GM21619 (cell line): ENCODE measurements around the gene AMPH.

Experiments used
- ATAC-seq: cut with Tn5 transposase; IDR thresholded peaks from one replicate; pipeline ENCODE4 v1.9.1; 2021; ENCODE audit not compliant: unreplicated experiment

Gene AMPH

GRCh38 chr7:38630720-38631673, at the start of gene AMPH:
Gene AMPH (minus strand): TSS chr7:38631373. CDS start chr7:38631351, 22 bp downstream.
- no peak for ATAC-seq

DNA sequence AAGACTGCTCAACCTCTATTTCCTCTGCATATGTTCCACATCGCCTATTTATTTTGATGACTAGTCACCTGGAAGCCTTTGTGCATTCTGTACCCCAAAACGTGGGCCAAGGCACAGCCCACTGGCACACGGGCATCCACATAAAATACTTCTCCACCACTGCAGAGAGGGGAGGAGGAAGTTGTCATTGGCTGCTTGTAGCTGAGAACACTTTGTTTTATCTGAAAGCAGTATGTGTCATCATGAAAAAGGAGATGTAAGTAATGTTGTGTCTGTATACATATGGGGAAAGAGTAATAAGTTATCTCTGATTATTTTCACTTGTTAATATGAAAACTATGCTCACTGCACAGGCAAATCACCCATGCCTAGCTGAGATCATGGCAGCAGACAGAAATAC, 48.2 kb upstream of the AMPH start:
- ATAC-seq, result no peak

- no peak for ATAC-seq
These were observed 47.5 kb upstream of the AMPH start for GRCh38 chr7:38678698-38679054.

GRCh38 chr7:38677981-38678697, 47.0 kb upstream of the AMPH start:
- ATAC-seq, result no peak

DNA sequence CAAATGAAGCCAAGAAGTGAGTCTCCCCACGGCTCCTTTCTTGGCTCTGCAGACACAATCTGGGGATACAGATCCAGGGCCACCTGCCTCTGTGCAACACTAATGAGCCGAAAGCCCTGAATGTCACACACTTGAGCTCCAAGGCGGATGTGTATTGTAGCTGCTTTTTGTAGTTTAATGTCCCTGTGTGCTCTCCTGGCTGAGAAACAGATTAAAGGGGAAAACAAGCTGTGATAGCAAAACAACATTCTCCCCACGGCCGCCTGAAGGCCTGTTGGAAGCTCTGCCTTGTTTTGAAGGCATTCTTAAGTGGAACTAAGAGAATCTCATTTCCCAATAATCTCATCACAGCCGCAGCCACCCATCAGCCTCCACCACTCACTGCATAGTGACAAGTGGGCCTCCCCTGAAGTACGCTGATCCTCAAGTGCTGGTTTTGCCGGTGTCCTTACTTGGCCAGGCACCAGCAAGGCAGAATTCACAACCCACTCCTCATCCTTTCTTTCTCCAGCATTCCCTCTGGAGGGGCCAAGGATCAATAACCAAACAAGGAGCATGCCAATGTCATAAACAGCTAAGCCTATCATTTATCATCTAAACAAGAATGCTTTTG, 44.4 kb upstream of the AMPH start:
- no peak for ATAC-seq

GRCh38 chr7:38674513-38674912, 43.3 kb upstream of the AMPH start:
- ATAC-seq, result no peak

DNA sequence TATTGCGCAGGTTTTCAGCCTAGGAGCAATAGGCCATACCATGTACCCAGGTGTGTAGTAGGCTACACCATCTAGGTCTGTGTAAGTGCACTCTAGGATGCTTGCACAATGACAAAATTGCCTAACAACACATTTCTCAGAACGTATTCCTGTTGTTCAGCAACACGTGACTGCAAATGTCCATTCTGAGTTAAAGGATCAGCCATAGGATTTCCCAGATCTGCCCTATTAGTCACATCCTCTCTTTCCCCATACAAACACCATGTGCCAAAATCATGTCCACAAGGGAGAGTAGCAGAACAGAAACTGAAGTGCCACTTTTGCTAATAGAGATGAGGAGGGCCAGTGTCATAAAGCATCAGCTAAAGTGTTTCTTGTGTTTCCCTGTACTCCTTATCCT, 42.6 kb upstream of the AMPH start:
- ATAC-seq, result no peak

DNA sequence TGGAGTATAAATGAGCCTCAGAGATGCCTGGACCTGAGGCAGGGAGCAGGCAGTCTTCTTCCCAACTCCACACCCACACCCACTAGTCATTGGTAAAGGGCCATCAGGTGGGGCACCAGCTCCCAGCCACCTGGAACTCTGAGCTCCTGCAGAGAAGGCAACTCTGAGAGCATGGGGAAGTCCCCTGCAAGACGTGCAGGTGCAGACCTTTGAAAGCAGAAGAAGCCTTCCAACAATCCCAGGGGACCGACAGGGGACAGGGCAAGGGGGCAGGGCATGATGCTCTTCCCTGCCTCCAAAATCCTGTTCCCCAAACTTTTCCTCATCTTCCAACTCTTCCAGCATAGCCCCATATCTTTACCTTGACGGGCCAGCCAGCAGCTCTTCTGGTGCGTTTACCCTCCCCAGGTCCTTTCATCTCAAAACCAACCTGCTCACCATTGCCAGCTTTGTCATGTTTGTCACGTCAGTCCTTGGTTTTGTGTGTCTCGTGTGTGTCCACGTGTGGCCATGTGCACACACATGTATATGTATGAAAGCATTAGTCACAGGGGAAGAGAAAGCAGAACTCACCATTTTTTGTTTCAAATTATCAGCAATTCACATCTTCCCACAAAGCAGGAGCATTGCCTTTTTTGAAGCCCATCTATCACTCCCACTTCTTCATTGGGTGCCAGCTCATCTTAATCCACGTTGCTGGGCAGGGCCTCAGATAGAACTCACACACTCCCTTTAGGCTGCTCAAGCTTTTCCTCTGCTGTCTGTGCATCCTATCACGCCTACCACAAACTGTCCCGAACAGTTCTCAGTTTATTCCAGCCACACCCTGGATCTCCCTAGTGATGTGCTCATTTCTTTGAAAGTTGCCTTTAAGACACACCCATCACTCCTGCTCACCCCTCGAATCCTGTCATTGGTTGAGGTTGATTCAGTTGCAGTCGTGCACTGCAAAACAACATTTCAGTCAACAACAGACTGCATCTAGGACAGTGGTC, 41.0 kb upstream of the AMPH start:
- no peak for ATAC-seq

- no peak for ATAC-seq
These were observed 38.9 kb upstream of the AMPH start for GRCh38 chr7:38669965-38670520.

- no peak for ATAC-seq
These were observed 33.8 kb upstream of the AMPH start for GRCh38 chr7:38664972-38665371.

DNA sequence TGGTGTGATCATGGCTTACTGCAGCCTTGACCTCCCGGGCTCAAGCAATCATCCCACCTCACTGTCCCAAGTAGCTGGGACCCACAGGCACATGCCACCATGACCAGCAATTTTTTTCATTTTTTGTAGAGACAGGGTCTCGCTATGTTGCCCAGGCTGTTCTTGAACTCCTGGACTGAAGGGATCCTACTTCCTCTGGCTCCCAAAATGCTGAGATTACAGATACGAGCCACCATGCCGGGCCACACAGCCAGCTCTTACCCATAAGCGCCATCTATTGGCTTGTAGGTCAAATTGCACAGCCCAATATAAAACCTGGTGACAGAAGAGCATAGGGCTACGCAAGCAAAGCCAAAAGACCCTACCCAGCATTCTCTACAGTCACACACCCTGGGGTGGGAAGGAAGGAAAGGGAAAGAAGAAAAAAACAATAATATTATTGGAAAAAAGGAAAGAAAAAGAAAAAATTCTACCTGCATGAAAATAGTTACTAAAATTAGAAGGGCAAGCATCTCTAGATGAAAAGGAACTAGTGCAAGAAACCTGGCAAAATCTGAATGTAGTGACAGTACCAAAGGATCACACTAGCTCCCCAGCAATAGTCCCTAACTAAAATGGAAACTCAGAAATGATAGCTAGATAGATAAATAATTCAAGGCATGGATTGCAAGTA, 29.4 kb upstream of the AMPH start:
- peak; percentile 73 for ATAC-seq

- no peak for ATAC-seq
These were observed 28.8 kb upstream of the AMPH start for GRCh38 chr7:38659931-38660330.

DNA sequence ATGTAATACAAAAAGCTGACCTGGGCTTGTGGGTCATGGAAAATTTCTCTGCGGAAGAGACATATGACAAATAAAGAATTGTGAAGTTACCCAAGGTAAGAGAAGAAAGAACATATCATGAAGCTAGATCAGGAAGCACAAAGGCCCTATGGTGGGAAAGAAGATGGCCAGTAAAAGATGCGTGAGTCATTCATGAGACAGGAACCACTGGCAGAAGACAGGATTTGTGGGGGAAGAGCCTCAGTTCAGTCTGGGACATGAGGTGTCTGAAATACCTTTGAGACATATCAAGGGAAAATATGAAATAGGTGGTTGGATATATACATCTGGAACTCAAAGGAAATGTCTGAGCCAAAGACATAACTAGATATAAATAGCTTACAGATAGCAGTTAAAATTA, 27.7 kb upstream of the AMPH start:
- ATAC-seq, result no peak

DNA sequence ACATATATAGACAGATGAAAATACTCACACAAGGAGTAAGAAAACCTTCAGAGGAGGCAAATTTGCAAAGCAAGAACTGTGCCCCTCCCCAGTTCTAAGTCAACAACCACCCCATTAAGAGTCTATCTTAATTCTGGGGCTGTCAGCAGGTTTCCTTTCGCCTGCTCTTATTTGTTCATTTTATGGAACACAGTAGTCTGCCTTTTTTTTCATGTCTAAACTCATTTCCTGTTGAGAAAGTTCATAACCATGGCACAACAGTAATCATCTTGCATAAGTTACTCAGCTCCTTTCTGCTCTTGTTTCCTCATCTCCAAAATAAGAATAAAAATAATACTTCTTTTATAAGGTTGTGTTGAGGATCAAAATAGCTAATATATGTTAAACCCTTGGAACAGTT, 25.8 kb upstream of the AMPH start:
- no peak for ATAC-seq

- ATAC-seq, result no peak
These were observed 24.9 kb upstream of the AMPH start for GRCh38 chr7:38655833-38656774.

DNA sequence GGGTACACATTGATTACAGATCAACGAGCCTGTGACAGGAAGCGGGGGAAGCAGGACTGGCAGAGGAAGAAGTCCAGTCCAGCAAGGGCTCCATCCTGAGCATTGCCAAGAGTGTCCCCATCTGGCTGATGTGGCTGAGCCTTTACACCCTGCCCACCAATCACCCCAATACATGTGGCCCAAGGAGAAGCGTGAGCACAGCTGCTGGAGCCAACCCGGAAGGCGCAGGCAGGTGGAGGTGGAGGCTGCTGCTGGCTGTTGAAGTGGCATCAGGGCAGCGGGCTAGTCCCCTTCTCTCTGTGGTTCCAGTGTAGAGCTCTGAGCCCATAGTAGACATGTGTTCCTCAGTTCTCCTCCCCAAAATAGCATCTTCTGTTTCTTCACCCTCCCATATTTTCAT, 6.8 kb upstream of the AMPH start:
- ATAC-seq, result no peak

GRCh38 chr7:38632411-38632810, 1.2 kb upstream of the AMPH start:
- ATAC-seq, result no peak

GRCh38 chr7:38629651-38630510, 1.3 kb downstream of the AMPH start:
- ATAC-seq, result no peak
